ENCODE measurements around the gene PFKFB3.

GRCh38 chr10:6282454-6282958 is 79.8 kb downstream of the PFKFB3 start:
- TF ChIP-seq CTCF (IDR thresholded peaks at IDR 0.05 in 8 of 11, conservative IDR thresholded peaks at IDR 0.05 in 3 of 11) (no peak), POLR2A (IDR thresholded peaks at IDR 0.05) (no peak)

Measured in spleen (tissue), 7 donors.